OCI-M2 (cell line): ENCODE data around the gene CAPZB.
"Not testable (repeated sequence)": the region's sequence is repeated elsewhere in the genome, so short reads cannot be mapped to it uniquely, and the experiment has no call there.

Experiments
- DNase-seq: peaks from one replicate; lab custom pipeline; 2025; ENCODE audit not compliant: unreplicated experiment; lab: John Stamatoyannopoulos, UW

Gene CAPZB

DNA sequence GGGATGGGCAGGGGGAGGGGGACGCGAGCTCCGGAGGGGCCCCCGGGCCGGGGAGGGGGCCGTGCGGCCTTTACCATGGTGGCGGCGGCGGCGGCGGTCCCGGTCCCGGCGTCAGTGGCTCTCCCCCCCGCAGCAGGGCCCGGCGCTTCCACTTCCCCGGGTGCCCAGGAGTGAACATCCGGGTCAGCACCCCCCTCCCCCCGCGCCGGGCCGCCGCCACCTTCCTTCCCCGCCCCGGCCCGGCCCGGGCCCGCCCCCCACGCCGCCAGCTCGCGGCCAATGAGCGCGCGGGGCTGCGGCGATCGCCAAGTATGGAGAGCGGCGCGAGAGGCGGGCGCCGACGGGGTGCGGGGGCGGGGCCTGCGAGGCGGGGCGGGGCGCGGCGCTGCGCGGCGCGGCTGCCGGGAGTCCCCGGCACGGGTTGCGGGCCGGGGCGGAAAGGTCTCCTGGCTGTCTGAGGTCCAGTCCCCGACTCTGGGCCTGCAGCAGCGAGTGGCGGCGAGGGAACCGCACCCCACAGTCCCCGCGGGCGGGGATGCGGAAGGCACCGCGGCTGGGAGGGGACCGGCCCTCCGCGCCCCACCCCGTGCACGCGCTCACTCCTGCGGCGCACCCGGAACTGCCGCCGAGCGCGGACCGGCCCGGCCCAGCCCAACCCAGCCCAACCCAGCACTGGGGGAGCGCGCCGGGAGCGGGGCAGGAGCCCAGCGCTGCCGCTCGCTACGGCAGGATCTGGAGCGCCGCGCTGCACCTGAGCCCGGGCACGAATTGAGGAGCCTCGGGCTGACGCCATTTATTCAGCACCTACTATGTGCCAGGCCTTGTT lies at the start of gene CAPZB:
Gene CAPZB (minus strand): TSS at position 178 of the 826 bp plus-strand sequence. CDS start 101 bp downstream, at position 77.
- no peak for DNase-seq

GRCh38 chr1:19534281-19534680 lies 48.9 kb upstream of the CAPZB start:
- DNase-seq = no peak

DNA sequence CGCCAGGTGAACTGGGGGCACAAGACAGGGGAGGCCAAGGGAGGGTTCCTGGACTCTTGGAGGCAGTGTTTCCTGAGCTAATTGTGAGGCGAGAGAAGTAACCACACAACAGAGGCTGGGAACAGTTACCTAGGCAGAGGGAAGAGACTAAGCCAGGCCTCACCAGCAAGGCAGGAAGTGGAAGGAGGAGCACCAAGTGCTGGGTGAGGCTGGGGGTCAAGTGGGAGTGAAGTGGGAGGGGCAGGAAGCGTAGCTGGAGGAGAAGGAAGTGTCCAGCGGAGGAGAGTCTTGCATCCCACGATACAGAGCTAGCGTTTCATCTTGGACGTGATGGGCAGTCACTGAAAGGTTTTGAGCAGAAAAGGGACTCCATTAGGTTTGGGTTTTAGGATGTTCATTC lies 48.3 kb upstream of the CAPZB start:
- DNase-seq = no peak

DNA sequence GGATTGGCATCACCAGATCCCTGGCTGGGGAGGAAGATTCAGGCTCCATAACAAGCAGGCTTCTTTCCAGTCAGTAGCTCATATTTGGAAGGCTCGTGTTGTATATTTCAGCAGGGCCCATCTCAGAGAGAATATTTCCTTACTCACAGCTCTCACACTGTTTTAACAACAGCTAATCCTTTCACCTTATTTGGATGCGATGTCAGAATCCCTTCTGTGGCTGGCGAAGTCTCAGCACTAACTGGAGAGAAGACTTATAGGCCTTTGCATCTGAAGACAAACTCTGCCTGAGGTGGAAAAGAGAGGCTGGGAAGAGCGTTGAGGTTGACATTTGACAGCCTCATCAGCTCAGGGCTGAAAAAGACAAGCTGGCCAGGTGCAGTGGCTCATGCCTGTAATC lies 47.2 kb upstream of the CAPZB start:
- DNase-seq = no peak

- no peak for DNase-seq
These were observed 44.3 kb upstream of the CAPZB start for GRCh38 chr1:19529664-19530063.

DNA sequence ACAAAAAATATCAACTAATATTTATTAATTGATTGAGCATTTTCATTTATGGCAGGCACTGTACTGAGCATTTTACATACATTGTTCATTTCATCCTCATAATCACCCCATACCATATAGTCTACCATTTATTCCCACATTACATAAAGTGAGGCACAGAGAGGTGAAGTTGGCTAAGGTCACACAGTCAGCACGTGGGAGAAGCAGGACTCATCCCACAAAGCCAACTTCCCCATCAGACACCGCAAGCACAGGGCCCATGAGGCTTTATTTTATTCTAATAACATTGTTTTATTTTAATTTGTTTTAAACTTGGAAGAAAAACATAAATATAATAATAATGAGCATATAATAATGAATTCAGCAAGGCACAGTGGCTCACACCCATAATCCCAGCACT lies 43.1 kb upstream of the CAPZB start:
- DNase-seq = no peak

- DNase-seq = no peak
These were observed 40.5 kb upstream of the CAPZB start for GRCh38 chr1:19525607-19526545.

DNA sequence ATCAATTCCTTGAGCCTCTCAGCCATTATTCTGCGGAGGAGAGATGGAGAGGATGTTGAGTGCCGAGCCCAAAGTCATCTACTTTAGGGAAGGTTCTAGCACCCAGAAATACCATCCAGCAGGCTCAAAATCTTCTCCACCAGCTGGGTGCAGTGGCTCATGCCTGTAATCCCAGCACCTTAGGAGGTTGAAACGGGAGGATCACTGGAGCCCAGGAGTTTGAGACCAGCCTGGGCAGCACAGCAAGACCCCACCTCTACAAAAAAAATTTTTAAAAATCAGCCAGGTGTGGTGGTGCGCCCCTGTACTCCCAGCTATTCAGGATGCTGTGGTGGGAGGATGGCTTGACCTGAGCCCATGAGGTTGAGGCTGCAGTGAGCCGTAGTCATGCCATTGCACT lies 39.5 kb upstream of the CAPZB start:
- no peak for DNase-seq

- DNase-seq = not testable (repeated sequence)
These were observed 37.2 kb upstream of the CAPZB start for GRCh38 chr1:19522570-19522969.

- DNase-seq = no peak
These were observed 36.1 kb upstream of the CAPZB start for GRCh38 chr1:19521411-19521810.

DNA sequence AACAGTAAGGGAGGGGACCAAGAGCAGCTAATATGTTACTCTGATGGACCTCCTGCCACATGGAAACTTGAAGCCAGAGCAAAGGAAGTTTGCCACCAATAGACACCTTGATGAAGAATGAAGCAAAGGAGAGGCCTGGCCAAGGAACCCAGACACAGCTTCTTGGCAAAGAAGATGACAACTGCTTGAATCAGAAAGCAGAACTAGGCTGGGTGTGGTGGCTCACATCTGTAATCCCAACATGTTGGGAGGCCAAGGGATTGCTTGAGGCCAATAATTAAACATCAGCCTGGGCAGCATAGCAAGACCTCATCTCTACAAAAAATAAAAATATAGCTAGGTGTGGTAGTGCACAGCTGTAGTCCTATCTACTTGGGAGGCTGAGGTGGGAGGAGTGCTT lies 31.7 kb upstream of the CAPZB start:
- no peak for DNase-seq

- no peak for DNase-seq
These were observed 29.9 kb upstream of the CAPZB start for GRCh38 chr1:19515201-19515600.

- DNase-seq = no peak
These were observed 29.1 kb upstream of the CAPZB start for GRCh38 chr1:19514391-19514831.

DNA sequence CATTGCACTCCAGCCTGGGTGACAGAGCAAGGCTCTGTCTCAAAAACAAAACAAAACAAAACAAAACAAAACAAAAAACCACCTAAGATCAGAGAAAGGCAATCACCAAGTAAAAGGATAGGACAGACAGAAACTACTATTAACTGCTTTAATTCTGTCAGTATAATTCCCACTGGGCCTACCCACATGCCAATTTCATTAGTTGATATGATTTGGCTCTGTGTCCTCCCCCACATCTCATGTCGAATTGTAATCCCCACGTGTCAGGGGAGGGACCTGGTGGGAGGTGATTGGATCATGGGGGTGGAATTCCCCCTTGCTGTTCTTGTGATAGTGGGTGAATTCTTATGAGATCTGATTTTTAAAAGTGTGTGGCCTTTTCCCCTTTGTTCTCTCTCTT lies 27.2 kb upstream of the CAPZB start:
- no peak for DNase-seq

- no peak for DNase-seq
These were observed 25.8 kb upstream of the CAPZB start for GRCh38 chr1:19511116-19511515.

DNA sequence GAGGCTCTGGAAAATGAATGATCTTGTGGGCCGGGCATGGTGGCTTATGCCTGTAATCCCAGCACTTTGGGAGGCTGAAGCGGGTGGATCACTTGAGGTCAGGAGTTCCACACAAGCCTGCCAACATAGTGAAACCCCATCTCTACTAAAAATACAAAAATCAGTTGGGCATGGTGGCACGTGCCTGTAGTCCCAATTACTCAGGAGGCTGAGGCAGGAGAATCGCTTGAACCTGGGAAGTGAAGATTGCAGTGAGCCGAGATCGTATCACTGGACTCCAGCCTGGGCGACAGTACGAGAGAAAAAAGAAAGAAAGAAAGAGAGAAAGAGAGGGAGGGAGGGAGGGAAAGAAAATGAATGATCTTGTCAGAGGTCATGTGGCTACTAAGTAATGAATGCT lies 24.3 kb upstream of the CAPZB start:
- DNase-seq = not testable (repeated sequence)

- no peak for DNase-seq
These were observed 22.2 kb upstream of the CAPZB start for GRCh38 chr1:19507516-19507915.

DNA sequence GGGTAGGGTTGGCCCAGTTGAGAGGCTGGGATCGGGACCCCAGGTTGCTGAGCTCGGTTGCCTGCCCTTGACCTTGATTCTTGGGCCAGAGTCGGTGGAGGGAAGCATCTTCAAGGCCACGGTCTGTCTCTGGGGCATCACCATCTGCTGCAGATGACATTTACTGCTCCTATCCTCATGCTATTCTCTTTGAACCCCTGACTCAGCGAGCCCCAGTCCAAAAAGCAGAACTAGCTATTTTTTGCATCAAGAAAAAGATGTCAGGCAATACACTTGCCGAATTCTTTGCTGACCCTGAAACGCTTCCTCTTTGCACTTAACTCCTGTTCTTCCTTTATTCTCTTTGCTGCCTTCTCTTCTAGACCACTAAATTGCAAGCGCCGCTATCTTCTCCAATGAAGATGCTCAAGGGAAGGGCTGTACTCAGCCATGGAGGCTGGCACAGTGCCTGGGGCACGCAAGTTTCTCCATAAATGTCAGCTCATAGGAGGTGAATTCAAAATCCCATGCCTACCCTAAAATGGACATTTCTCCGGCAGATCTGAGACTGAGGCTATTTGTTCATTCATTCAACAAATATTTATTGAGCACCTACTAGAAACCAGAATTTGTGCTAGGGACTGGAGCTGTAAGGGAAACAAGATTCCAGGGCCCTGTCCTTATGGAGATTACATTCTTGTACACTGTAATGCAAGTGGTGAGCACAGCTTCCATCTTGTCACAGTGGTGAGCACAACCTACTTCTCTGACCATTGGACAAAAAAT lies 20.5 kb upstream of the CAPZB start:
- DNase-seq = no peak

DNA sequence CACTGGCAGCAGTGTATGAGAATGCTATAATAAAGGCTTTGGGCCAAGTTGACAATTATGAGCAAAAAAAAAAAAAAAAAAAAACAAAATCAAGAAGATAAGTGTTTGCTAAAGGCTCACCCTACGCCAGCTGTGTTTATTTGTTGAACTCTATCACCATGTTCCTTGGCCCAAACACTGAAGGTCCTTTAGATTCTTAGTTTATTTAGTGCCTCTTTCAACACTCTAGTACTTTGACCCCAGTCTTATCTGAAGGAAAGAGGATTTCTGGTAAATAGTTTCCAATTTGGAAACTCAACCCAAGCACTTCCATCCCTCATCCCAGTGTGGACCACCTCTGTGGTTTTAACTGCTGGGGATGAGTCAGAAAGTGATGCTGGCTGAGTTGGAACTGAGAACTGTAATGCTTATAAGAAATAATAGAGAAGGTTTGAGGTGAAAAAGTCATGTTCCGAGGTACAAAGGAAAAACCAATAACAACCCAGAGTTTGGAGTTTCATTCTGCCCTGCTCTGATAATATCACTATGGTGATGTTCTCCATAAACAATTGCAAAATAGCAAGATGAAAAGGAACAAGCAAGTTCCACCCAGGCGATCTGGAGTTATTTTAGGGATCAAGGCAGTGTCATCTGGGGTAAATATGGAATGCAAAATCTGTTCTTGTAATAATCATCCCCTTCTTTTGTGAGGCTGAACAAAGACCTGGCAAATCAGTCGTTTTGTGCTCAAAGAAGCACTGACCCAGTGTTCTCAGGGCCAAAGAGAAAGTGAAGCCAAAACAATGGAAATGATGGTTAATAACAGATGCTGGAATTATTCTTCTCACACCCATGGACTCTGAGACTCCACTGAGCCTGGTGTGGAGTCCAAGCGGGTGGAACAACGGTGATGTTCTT lies 19.7 kb upstream of the CAPZB start:
- DNase-seq = no peak

DNA sequence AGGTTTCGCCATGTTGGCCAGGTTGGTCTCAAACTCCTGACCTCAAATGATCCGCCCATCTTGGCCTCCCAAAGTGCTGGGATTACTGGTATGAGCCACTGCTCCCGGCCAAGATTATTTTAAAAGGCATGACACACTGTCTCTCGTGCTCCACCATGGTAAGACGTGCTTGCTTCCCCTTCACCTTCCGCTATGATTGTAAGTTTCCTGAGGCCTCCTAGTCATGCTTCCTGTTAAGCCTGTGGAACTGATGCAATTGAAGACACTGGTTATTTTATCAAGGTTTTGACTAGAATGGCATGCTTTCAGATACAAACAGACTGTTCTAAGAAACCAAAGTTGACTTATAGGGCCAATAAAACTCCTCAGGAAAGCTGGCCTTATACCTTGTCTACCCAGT lies 16.9 kb upstream of the CAPZB start:
- DNase-seq = not testable (repeated sequence)
